Heart left ventricle (tissue), 16 donors: Measurements from ENCODE around the gene FAM221B. TPM values are rescaled to one million over a fixed set of nuclear protein-coding genes. Genes with fewer than 3 reads are reported as not detected.

Experiments
- ATAC-seq, 4 donors: fragments of 200-7000 bp; cut with Tn5 transposase; one replicate each; pipeline ENCODE4 v1.9.1; 2020 to 2022; ENCODE audit warnings: moderate library complexity in 4 of 4, mild to moderate bottlenecking in 3 of 4, moderate number of reproducible peaks in 1 of 4
- DNase-seq, 5 donors: peaks; one replicate each; pipeline ENCODE4 v3.0.0-alpha.2; 2020
- H3K27ac ChIP-seq, 12 donors: fragments of 200-600 bp; sonication (generic) in 4 of 12; one replicate each; pipeline versions ENCODE4 v1.5.0 to v1.8.0; 2016 to 2022; ENCODE audit warnings: mild to moderate bottlenecking in 2 of 12
- H3K27me3 ChIP-seq, 9 donors: fragments of 200-600 bp; sonication (generic) in 2 of 9; one replicate each; pipeline versions ENCODE4 v1.5.1 to v1.8.0; 2016 to 2022; ENCODE audit warnings: mild to moderate bottlenecking in 3 of 9
- H3K36me3 ChIP-seq, 9 donors: fragments of 200-600 bp; sonication (generic) in 2 of 9; one replicate each; pipeline versions ENCODE4 v1.5.0 to v1.8.0; 2018 to 2022; ENCODE audit warnings: mild to moderate bottlenecking in 2 of 9
- H3K4me1 ChIP-seq, 12 donors: fragments of 200-600 bp; sonication (generic) in 4 of 12; one replicate each; pipeline versions ENCODE4 v1.5.0 to v1.8.0; 2016 to 2022; ENCODE audit warnings: mild to moderate bottlenecking in 3 of 12
- H3K4me3 ChIP-seq, 12 donors: fragments of 200-600 bp; sonication (generic) in 4 of 12; one replicate each; pipeline versions ENCODE4 v1.5.0 to v1.8.0; 2017 to 2022; ENCODE audit warnings: mild to moderate bottlenecking in 9 of 12, moderate library complexity in 4 of 12
- H3K9me3 ChIP-seq, 12 donors: fragments of 200-600 bp; sonication (generic) in 4 of 12; one replicate each; pipeline versions ENCODE4 v1.5.0 to v1.8.0; 2016 to 2022; ENCODE audit warnings: mild to moderate bottlenecking in 1 of 12
- POLR2A ChIP-seq, 2 donors: fragments of 450-650 bp; IDR thresholded peaks; one replicate each; pipeline ENCODE4 v1.6.1; 2017; ENCODE audit warnings: antibody characterized with exemption in 2 of 2, mild to moderate bottlenecking in 2 of 2, moderate library complexity in 2 of 2
- WGBS, 4 donors: extraction: QIAGEN DNeasy Blood & Tissue Kit in 2 of 4; methylation state at CpG; one replicate each; pipeline versions ENCODE4 v1.1.5 to v1.1.7; 2013 to 2018; 5-methylcytosine and 5-hydroxymethylcytosine counted together
- intact Hi-C, 10 donors: fragments of 100-400 bp; cut with DNase I; formaldehyde crosslinking; loops; one replicate each; pipeline versions ENCODE4 v1.11.1 to v1.14.2; 2022
- polyA plus RNA-seq, 2 donors: library from polyadenylated mRNA; stranded (reverse); fragments of 200-250 nt; gene quantifications; one replicate each; pipeline ENCODE4 v1.2.3, GENCODE V29; 2013
- total RNA-seq, 9 donors: library from RNA; depleted of rRNA in 2 of 9; stranded (reverse); fragments of >200 nt in 2 of 9; fragmentation: NEBNext Ultra II Directional in 3 of 9; extraction: Animal tissue kit (Norgen Biotek cat#: 25700) in 3 of 9; gene quantifications; one replicate each; pipeline versions ENCODE4 v1.1.0 to v1.2.4, GENCODE V29; 2016 to 2023
- TF ChIP-seq, protein P1 (sequence below), 12 donors: fragments of 200-600 bp; sonication (generic) in 4 of 12; IDR thresholded peaks; one replicate each; pipeline versions ENCODE4 v1.5.0 to v1.8.0; 2018 to 2022; ENCODE audit warnings: antibody characterized with exemption in 12 of 12, mild to moderate bottlenecking in 5 of 12
- donor health status: ischemic (EF 13 %, LVEDD 7.1; RV severe dilation, severe dysfunction).
- donor health status: healthy with polysubstance abuse.
- donor health status: DM: no; HTN: yes; CAD: no.
- donor health status: DM: no; HTN: no; CAD: no.
- donor health status: ischemic (EF 25% LVEDD 6.9; RV normal size, moderate dysfunction).
- donor health status: ischemic (EF 25% LVEDD 5.7; RV mildly dilated, moderate dysfunction).
- donor health status: healthy.
- donor health status: DM: yes; HTN: yes; CAD: no.
- donor health status: ischemic (EF 35%, LVEDD 5.7; RV mildly dilated, moderate dysfunction).
- donor health status: nonischemic (EF 11% LVEDD 7.7; RV severe dilation, severe dysfunction).
- donor health status: DM: yes; HTN: yes; CAD: no.
- donor health status: PGD.
- donor health status: ischemic (EF 29% LVEDD 5.4; RV normal size, mild dysfunction).
- donor health status: nonischemic (EF 23%, LVEDD 6.1; RV moderate dilation, normal function).

FAM221B gene
- total and polyA plus RNA-seq, 11 donors = not detected

DNA sequence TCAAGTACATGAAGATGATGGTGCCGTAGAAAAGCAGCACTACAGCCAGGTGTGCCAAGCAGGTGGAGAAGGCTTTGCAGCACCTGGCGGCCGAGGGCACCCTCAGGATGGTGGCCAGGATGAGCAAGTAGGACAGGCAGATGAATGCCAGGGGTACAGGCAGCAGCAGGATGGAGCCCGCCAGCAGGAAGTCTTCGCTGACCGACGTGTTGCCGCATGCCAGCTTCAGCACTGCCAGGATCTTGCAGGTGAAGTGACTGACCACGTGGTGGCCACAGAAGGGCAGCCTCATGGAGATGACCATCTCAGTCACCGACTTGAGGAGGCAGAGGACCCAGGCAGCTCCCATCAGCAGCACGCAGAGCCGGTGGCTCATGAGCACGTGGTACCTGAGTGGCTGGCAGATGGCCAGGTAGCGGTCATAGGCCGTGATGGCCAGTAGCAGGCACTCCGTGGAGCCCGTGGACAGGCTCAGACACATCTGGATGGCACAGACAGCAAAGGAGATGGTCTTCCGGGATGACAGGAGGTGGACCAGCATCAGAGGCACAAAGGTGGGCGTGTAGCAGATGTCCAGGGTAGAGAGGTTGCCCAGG is 41.2 kb upstream of the FAM221B start:
- 91 to 95% (median 92%) methylated on average over 17 to 19 of the region's 19 CpGs for WGBS, 4 donors
- Histone ChIP-seq H3K9me3 (no peaks in the 10 kb centered on the region), H3K27ac (no peak overlapping the region), H3K27me3 (peaks cover 0 to 5% (median 0%) of the 10 kb centered on the region in 9 donors), H3K4me3 (no peak overlapping the region), H3K36me3 (no peaks in the 10 kb centered on the region), H3K4me1 (no peaks in the 10 kb centered on the region)
- intact Hi-C loops = loop anchor here in 1 of 10 donors (5.0 kb wide), 1 partner anchor 32 kb away; no protein-coding TSS in a partner anchor
- ATAC-seq (peak in 1 of 4 donors; percentile 21), DNase-seq (no peak)
- no peak for TF ChIP-seq POLR2A (IDR thresholded peaks at IDR 0.05)
- TF ChIP-seq, protein P1, sequence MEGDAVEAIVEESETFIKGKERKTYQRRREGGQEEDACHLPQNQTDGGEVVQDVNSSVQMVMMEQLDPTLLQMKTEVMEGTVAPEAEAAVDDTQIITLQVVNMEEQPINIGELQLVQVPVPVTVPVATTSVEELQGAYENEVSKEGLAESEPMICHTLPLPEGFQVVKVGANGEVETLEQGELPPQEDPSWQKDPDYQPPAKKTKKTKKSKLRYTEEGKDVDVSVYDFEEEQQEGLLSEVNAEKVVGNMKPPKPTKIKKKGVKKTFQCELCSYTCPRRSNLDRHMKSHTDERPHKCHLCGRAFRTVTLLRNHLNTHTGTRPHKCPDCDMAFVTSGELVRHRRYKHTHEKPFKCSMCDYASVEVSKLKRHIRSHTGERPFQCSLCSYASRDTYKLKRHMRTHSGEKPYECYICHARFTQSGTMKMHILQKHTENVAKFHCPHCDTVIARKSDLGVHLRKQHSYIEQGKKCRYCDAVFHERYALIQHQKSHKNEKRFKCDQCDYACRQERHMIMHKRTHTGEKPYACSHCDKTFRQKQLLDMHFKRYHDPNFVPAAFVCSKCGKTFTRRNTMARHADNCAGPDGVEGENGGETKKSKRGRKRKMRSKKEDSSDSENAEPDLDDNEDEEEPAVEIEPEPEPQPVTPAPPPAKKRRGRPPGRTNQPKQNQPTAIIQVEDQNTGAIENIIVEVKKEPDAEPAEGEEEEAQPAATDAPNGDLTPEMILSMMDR (IDR thresholded peaks at IDR 0.05) = no peak

GRCh38 chr9:35868933-35869332 is 40.4 kb upstream of the FAM221B start:
- H3K4me1 ChIP-seq = peaks cover 0 to under 1% (median 0%) of the 10 kb centered on the region in 12 donors
- intact Hi-C loops = no loop called here
- no peaks in the 10 kb centered on the region for H3K36me3 ChIP-seq
- no peak overlapping the region for H3K4me3 ChIP-seq
- 67 to 79% (median 77%) methylated on average over 2 of the region's 2 CpGs for WGBS, 4 donors
- DNase-seq (no peak), ATAC-seq (no peak)
- TF ChIP-seq, protein P1 (IDR thresholded peaks at IDR 0.05) = no peak
- no peak for TF ChIP-seq POLR2A (IDR thresholded peaks at IDR 0.05)
- H3K27me3 ChIP-seq = peaks cover 0 to 5% (median 0%) of the 10 kb centered on the region in 9 donors
- H3K27ac ChIP-seq = no peak overlapping the region
- no peaks in the 10 kb centered on the region for H3K9me3 ChIP-seq

DNA sequence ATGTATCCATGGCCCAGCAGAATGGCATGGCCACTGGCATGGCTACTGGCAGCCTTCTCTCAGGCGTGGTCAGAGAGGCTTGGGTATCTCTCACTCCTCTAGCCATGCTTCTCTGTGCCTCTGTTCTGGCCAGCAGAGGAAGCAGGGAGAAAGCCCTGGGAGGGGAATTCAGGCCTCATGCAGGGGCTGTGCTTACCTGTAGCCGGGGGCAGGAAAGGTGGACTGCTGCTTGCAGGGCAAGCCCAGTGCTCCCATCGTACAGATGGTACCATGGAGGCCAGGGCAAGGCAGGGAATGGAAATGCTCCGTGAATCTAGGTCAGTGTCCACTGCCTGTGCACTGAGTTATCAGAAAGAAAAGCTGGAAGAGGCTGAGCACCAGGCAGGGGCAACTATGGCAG is 39.0 kb upstream of the FAM221B start:
- WGBS, 4 donors = 92 to 96% (median 94%) methylated on average over 4 of the region's 4 CpGs
- H3K27me3 ChIP-seq = peaks cover 0 to 9% (median 0%) of the 10 kb centered on the region in 9 donors
- ATAC-seq = no peak
- H3K27ac ChIP-seq = no peak overlapping the region
- H3K4me3 ChIP-seq = no peak overlapping the region
- H3K9me3 ChIP-seq = no peaks in the 10 kb centered on the region
- peaks cover 0 to 5% (median 0%) of the 10 kb centered on the region in 12 donors for H3K4me1 ChIP-seq
- DNase-seq = no peak
- TF ChIP-seq, protein P1 (IDR thresholded peaks at IDR 0.05) = no peak
- TF ChIP-seq POLR2A (IDR thresholded peaks at IDR 0.05) = no peak
- H3K36me3 ChIP-seq = no peaks in the 10 kb centered on the region
- intact Hi-C loops = no loop called here

- DNase-seq = no peak
- Histone ChIP-seq H3K4me3 (no peak overlapping the region), H3K9me3 (no peaks in the 10 kb centered on the region), H3K4me1 (peaks cover 0 to 8% (median 0%) of the 10 kb centered on the region in 12 donors), H3K27ac (no peak overlapping the region), H3K27me3 (peaks cover 0 to 20% (median 0%) of the 10 kb centered on the region in 9 donors), H3K36me3 (no peaks in the 10 kb centered on the region)
- no peak for ATAC-seq
- no peak for TF ChIP-seq POLR2A (IDR thresholded peaks at IDR 0.05)
- TF ChIP-seq, protein P1 (IDR thresholded peaks at IDR 0.05) = no peak
- WGBS, 4 donors = 88 to 93% (median 89%) methylated on average over 8 of the region's 8 CpGs
- intact Hi-C loops = no loop called here
Observed at GRCh38 chr9:35864695-35865255, 36.2 kb upstream of the FAM221B start.
